Lung microvascular endothelial cell (primary cell): ENCODE results near the gene BRD3OS. TPM values are rescaled to one million over a fixed set of nuclear protein-coding genes. Genes with fewer than 3 reads are reported as not detected.

Source experiments
- DNase-seq, 2 donors: peaks; one replicate each; pipeline versions ENCODE4 v3.0.0 to v3.0.0-alpha.2; 2010; ENCODE audit warnings: low read depth in 2 of 2
- total RNA-seq: library from RNA; depleted of rRNA; stranded (reverse); fragments of >200 nt; gene quantifications from 2 replicates; pipeline ENCODE4 v1.2.1, GENCODE V29; 2014

BRD3OS gene
- total RNA-seq, 1 donor from 2014 or later, result 4.8 TPM

GRCh38 chr9:134004881-134005280 is 20.4 kb upstream of the BRD3OS start:
- no peak for DNase-seq

DNA sequence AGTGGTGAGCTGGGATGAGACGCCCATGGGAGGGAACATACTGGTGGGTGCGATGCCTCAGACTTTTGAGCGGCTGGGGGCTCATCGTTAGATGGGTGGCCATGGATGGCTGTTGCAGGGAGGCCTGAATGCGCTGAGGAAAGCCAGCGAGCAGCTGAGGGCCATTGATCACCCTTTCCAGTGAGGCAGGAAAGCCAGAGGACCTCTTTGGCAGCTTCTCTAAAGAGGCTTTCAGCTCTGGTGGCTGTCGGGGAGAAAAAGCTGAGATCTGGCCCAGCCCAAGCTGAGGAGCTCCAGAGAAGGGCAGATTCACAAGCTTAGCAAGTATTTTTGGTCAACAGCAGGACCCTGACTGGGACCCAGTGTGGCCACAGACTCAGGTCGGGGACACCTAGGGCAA is 19.9 kb upstream of the BRD3OS start:
- DNase-seq, result no peak

- DNase-seq, result peak in 1 of 2 donors; percentile 20
Observed at GRCh38 chr9:134007150-134007549, 18.1 kb upstream of the BRD3OS start.

GRCh38 chr9:134007571-134007970 is 17.7 kb upstream of the BRD3OS start:
- DNase-seq, result no peak

- DNase-seq, result peak; percentile 45 to 61
Observed at GRCh38 chr9:134010310-134011173, 14.7 kb upstream of the BRD3OS start.

- no peak for DNase-seq
Observed at GRCh38 chr9:134011401-134011800, 13.9 kb upstream of the BRD3OS start.

DNA sequence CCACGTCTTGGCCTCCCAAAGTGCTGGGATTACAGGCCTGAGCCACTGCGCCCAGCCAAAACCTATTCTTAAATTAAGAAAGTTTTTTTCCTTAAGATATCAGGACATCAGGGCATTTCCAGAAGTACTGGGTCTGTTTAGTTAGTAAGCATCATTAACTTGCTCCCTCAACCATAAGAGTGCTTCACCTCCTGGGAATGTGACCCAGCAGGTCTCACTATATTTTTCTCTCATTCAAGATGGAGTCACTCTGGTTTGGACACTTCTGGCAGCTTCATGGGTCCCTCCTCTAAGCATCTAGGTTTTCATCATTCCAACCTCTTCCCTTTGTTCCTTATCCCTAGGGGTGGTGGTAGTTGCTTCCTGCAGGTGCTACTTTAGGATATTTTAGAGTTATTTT is 10.3 kb upstream of the BRD3OS start:
- DNase-seq, result no peak

DNA sequence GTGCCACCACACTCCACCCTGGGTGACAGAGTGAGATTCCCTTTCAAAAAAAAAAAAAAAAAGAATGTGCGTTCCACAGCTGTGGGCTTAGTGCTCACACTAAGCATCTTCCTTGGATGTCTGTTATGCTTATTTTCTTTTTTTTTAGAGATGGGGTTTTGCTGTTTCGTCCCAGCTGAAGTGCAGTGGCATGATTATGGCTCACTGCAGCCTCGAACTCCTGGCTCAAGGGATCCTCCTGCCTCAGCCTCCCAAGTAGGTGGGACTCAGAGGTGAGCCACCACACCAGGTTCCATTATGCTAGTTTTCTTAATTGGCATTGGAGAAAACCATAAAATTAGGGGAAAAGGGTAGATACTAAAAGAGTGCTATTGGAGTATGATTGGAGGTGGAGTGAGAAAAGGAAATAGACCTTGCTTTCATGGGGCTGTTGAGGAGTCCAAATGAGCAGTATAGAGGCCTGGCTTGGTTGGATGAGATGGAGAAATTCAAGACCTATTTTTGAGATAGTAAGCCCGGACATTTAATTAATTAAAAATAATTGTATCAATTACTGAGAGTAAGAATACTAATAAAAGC is 978 bp upstream of the BRD3OS start:
- no peak for DNase-seq

GRCh38 chr9:134025606-134026541 is 593 bp downstream of the BRD3OS start:
- peak; percentile 23 to 43 for DNase-seq

DNA sequence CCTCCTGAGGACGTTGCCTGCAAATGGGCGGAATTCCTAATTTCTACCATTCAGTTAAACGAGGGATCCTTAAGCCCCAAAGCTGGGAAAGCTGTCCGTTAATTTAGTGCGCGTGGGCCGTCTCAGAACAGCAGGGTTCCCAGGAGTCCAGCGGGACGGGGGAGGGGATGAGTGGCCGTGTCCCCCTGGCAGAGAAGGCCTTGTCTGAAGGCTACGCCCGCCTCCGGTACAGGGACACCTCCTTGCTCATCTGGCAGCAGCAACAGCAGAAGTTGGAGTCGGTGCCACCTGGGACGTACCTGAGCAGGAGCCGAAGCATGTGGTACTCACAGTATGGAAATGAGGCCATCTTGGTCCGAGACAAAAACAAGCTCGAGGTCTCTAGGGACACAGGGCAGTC is 1.3 kb downstream of the BRD3OS start:
- no peak for DNase-seq

GRCh38 chr9:134026981-134027380 is 1.7 kb downstream of the BRD3OS start:
- DNase-seq, result no peak

DNA sequence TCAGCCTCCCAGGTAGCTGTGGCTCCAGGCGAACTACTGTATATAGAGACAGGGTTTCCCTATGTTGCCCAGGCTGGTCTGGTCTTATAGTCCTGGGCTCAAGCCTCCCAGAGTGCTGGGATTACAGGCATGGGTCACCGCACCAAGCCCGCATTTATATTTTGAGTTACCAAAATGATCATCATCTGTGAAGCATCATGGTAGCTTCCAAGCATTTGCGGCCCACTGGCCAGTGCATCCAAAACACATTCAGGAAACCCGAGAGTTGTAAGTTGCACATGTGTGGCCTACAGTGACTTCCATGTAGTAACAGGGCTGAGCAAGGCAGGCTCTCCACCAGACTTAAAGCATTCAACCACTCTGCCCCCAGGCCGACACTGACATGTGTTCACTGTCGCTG is 2.3 kb downstream of the BRD3OS start:
- DNase-seq, result no peak

DNA sequence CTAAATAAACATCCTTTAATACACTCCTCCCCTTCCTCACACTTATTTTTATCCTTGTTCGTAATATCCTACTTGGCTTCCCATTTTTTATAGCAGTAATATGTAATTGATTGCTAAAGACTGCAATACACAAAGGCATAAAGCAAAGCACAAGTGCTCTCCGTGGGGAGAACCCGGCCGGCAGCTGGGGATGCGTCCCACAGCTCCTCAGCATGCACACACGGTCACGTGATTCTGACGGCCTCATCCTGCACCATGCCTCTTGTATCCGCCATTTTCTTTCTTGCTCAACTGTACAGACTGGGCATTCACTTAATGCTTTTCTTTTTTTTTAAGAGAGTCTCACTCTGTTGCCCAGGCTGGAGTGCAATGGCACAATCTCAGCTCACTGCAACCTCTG is 2.8 kb downstream of the BRD3OS start:
- no peak for DNase-seq

GRCh38 chr9:134028575-134029247 is 3.4 kb downstream of the BRD3OS start:
- DNase-seq, result no peak

- DNase-seq, result no peak
Observed at GRCh38 chr9:134029248-134030226, 4.3 kb downstream of the BRD3OS start.

DNA sequence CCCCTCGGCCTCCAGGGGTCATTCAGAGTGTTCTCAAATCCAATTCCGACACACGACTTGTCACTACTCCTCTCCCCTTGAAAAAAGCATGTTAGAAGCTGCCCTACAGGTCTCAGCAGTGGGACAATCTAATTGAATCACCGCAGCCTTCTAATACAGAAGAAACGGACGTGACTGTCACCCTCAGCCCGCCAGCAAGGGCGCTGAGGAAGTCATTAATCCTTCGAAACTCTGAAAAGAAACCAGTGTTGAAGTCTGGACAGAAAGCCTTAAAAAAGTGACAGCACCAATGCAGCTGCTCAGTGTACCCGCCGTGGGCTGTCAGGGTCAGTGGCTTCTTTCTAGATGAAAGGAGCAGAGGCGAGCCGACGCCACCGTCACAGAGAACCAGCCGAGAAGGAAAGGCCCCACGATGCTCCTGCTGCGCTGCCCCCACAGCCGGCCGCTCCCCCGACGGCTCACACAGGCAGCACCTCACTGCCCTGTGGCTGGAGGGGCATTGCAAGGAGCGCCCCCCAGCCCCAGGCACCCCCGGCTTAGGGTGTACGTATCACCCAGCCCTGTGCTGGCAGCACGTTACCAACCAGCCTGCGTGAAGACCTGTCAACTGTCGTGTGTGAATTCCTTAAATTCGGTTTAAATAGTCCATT is 5.7 kb downstream of the BRD3OS start:
- DNase-seq, result no peak

GRCh38 chr9:134031783-134032182 is 6.5 kb downstream of the BRD3OS start:
- no peak for DNase-seq

DNA sequence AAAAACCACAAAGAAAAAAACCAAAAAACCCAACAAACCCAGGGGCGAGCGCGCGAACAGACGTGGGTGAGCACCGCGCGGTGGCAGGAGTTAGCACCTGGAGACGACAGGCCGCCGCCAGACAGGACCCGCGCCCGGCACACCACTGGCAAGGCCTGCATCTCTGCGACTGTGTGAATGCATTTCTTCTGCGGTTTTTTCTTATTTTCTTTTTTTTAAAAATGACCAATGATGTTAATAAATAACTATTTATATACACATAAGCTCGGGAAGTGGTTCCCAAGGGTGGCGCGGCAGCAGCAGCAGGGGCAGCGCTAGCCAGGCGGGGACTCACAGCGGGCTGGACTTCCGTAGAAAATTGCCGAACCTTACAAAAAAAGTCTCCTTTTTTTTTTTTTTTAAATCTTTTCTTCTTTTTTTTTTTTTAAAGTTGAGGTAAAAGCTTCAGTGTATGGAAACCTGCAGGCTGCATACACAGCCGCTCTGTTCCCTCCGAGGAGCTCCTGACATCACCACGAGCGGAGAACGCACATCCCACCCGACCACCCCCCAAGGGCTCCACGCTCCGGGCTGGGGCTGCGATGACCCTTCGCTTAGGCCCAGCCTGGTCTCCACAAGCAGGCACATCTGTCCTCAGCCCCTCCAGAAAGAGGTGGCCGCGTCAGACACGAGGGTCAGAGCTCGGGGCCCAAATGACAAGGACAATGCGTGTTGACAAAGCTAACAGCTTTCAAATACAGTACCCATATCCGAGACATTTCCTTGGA is 7.4 kb downstream of the BRD3OS start:
- DNase-seq, result no peak
